HG03558 (cell line): Measurements from ENCODE around the gene ST3GAL5.
"Not testable (repeated sequence)": the region's sequence is repeated elsewhere in the genome, so short reads cannot be mapped to it uniquely, and the experiment has no call there.

Source experiments
- ATAC-seq: cut with Tn5 transposase; IDR thresholded peaks from one replicate; pipeline ENCODE4 v1.9.1; 2021; ENCODE audit warnings: moderate number of reproducible peaks; ENCODE audit not compliant: unreplicated experiment; ENCODE audit errors: extremely low read depth

The ST3GAL5 gene

DNA sequence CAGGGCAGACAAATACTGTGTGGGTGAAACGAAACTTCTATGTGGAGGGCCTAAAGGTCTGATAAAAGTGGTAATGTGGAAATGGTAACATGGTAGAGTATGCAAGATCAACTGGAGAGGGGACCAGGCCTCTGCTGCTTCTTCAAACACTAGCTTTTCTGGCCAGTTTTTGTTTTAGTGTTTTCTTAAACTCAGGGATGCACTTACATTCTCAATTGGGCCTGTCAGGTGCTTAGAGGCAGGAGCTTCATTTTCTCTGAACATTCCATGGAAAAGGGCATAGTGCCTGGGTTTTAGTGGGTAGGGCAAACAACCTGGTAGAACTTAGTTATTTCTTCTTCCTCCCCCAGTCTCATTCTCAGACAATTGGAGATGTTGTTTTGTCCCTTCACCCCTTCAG lies 10.5 kb upstream of the ST3GAL5 start:
- no peak for ATAC-seq

DNA sequence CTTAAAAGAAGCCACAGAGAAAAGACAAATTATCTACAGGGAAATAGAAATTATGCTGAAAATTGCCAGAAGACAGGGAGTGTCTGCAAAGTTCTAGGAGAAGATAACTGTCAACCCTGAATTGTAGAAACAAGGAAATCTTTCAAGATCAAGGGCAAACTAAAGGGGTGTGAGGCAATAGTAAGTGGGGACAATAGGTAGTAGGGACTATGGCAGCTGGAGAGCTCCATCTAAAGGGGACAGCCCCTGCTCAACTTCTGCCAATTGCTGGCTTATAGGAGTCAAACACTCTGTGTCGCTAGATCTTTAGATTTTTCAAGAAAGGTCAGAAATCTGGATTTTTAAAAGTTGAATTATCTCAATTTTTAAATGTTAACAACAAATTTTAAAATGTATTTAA lies 10.1 kb upstream of the ST3GAL5 start:
- ATAC-seq: no peak

DNA sequence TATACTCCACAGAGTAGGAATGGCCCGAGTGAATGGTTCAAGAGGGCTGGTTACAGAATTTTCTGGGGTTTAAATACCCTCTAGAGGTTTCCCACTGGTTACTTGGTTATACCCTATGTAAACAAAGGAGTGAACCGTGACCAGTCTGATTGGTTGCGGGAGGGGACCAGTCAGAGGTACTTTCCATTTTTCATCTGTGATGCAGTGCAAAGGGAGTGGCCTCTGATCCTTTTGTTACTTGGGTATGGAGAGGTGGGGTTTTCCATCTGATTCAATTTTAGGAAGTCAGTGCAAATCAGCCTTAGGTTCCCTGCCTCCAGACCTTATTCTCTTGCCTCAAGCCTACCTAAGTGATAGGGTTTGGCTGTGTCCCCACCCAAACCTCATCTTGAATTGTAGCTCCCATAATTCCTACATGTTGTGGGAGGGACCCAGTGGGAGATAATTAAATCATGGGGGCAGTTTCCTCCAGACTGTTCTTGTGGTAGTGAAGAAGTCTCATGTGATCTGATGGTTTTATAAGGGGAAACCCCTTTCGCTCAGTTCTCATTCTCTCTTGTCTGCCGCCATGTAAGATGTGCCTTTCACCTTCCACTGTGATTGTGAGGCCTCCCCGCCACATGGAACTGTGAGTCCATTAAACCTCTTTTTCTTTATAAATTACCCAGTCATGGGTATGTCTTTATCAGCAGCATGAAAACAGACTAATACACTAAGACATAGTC lies 5.9 kb upstream of the ST3GAL5 start:
- ATAC-seq: not testable (repeated sequence)

DNA sequence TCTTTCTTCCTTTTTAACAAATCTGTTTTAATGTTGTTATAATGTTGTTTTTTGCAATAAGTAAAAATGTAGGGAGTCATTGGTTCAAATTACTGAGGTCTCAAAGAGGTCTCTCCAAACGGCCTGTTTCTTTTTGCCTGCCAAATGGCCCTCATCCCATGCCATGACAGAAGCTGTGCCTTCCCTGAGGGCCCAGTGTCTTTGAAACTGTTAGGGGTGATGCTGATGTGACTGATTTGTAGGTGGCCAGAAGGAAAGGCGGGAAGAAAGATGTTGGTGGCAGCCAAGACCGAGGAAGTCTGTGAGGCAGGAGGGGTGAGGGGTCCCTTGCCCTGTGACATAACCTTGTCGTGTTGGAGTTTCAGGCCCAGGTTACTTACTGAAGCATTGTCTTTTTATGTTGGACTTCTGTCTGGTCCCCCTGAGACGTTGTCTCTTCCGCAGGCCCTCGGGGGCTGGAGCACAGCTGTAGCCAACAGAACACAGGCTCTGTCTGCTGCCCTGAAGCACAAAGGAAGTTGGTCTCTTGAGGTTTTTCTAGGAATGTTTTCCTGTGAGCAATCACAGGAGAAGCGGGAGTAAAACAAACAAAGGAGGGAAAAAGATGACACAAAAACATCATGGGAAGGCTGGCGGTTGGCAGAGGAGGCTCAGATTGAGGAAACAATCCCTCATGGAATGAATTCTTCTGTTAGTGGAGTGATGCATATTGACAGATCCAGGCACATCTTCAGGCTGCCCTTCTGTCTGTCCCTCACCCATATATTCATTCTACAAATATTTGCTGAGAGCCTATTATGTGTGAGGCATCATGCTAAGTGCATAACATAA lies 4.9 kb upstream of the ST3GAL5 start:
- ATAC-seq: no peak

DNA sequence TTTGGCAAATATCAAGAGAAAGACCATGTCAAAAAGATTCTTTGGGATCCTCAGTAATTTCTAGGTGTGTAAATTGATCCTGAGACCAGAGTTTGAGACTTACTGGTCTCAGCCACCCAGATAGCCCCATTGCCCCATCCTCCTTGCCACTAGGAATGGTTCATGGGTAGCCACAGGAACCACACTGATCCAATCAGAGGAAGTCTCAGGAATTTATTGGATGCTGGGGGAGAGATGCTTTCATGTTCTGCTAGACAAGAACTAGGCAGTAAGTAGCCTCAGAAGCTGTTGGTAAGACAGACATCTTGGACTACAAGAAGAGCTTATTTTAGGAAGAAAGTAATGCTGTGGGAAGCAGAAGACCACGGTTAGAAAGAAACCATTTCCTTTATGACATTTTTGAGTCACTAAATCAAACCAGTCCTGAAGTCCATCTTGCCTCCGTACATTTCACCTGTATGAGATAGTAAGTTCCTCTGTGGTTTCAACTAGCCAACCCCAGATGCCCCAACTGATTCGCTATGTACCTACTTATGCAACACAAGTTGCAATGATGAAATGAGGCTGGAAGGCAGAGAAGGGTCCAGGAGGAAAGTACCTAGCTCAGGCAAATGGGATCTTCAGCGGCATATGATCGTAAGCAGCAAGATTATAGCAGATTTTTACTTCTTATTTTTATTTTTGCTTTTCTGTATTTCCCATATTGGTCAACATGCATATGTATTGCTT lies 3.6 kb upstream of the ST3GAL5 start:
- no peak for ATAC-seq

DNA sequence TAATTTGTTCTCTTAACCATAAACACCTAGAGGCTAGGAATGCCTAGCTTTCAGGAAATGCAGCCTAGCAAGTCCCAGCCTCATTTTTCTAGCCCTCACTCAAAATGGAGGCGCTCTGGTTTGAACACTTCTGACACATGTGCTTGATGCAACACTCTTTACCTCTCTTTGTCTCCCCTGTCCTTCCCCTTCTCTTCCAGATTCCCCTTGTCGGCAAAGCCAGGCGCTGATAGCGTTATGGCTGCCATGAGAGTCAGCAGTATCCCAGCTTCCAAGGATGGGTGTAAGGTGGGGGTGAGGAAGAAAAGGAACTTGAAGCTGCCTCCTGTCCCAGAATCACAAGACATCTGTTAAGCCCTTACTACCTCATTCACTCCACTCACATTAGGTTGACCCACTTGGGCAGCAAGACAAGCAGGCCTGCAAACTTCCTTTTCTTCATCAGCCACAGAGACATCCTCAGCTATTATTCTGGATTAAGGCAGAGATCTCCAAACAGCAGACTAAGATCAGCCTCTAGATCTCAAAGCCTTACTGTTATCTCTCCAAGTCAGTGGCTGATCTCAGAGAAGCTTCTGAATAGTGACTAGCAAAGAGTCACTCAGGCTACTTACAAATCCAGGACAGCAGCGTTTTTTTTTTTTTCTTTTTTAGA lies 1.9 kb upstream of the ST3GAL5 start:
- no peak for ATAC-seq

DNA sequence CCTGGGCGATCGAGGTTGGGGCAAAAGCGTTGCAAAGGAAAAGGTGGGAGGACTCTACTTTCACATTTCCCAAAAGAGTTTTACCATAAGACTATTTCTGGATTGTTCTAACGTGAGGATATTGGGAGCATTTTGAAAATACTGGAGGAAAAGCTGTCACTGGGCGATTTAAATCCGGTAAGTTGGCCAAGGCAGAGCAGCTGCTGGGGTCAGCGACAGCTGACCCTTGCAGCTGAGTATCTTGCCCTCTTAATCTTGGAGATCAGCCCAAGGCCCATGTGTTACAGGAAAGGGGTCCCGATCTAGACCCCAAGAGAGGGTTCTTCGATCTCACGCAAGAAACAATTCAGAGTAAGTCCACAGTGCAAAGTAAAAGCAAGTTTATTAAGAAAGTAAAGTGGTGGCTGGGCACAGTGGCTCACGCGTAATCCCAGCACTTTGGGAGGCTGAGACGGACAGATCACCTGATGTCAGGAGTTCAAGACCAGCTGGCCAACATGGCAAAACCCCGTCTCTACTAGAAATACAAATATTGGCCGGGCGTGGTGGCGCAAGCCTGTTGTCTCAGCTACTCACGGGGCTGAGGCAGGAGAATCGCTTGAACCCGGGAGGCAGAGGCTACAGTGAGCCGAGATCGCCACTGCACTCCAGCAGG lies 964 bp upstream of the ST3GAL5 start:
- no peak for ATAC-seq

DNA sequence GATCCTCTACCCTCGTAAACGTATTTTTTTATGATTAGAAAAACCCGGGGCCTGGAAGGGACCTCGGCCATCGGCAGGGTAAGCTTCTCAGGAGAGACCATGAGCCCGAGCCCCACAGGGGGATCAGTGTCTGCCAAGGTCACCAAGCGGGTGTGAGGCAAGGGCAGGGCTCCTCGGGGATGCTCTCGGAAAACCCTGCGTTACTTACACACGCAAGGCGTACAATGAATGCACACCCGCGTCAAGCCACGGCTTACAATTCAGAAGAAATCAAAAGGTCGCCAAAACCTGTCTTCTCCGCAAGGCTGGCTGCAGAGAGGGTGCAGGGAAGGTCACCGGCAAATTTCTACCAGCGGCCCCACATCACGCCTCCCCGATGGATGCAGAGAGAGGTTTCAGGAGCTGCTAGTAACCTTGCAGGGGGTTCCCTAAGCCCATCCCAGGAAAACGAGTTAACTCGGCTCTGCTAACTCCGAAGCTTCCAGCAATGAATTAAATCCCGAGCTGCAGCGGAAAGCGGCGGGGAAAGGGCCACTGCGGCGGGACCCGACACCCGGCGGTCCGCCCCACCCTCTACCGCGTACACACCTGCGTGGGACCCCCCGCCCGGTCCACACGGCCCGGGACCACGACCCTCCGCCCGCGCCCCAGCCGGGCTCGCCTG lies 638 bp downstream of the ST3GAL5 start:
- no peak for ATAC-seq

DNA sequence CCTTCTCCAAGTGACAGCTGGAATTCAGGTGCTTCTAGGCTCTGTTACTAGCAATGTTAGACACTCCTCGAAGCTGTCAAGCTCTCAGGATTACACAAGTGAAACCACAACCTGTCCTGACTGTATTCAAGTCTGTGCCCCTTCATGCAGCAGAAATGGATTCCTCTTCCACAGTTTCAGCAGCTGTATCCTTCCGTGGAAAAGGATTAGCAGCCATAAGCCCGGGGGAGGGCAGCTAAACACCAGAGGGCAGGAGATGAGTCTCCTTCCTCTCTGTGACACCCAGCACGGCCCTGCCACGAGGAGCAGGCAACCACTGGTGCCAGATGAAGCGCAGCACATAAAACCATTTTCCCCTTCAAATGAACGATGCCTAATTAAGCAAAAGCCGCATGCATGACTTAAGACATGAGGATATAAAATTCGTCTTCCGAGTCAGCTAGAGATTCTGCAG lies 1.2 kb downstream of the ST3GAL5 start:
- ATAC-seq: no peak

DNA sequence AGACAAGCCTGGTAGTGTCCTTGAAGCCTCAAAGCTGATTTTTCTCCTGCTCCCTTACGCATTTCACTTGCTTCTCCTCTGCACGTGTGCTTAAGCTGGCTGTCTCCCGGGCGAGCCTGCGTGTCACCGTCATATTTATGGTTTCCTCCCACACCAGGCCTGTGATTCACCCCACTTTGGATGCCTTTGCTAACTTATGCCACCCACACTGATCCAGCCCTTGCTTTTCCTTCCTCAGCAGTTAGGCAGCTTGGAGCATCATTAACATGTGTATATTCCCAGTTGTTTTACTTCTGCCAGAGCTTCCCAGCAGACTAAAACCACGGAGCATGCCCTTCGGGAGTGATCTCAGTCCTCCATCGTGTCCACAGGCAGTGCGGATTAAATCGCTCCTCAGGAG lies 2.2 kb downstream of the ST3GAL5 start:
- no peak for ATAC-seq

DNA sequence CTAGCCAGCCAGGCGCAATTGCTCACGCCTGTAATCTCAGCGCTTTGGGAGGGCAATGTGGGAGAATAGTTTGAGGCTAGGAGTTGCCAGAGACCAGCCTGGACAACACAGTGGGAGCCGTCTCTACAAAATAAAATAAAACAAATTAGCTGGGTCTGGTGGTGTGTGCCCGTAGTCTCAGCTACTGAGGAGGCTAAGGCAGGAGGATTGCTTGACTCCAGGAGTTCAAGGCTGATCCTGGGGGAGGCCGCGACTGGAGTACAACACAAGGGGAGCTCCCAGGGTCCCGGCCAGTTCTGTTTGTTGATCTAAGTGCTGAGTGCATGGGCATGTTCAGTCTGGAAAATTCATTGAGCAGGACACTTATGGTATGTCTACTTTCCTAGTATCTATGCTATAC lies 2.6 kb downstream of the ST3GAL5 start:
- ATAC-seq: no peak

DNA sequence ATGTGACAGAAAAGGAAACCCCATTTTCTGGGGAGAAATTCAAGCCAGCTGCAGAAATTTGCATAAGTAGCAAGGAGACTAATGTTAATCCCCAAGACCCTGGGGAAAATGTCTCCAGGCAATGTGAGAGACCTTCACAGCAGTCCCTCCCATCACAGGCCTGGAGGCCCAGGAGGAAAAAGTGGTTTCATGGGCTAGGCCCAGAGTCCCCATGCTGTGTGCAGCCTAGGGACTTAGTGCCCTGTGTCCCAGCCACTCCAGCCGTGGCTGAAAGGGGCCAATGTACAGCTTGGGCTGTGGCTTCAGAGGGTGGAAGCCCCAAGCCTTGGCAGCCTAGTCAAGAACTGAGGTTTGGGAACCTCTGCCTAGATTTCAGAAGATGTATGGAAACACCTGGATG lies 7.0 kb downstream of the ST3GAL5 start:
- not testable (repeated sequence) for ATAC-seq

DNA sequence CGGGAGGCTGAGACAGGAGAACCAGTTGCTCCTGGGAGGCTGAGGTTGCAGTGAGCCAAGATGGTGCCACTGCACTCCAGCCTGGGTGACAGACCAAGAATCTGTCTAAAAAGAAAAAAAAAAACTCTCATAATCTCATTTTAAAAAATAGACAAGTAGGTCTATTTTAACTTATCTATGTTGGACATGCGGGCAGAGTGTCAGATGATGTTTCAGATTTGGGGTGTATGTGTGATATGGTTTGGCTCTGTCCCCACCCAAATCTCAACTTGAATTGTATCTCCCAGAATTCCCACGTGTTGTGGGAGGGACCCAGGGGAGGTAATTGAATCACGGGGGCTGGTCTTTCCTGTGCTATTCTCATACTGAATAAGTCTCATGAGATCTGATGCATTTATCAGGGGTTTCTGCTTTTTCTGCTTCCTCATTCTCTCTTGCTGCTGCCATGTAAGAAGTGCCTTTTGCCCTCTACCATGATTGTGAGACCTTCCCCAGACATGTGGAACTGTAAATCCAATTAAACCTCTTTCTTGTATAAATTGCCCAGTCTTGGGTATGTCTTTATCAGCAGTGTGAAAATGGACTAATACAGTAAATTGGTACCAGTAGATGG lies 8.0 kb downstream of the ST3GAL5 start:
- not testable (repeated sequence) for ATAC-seq

DNA sequence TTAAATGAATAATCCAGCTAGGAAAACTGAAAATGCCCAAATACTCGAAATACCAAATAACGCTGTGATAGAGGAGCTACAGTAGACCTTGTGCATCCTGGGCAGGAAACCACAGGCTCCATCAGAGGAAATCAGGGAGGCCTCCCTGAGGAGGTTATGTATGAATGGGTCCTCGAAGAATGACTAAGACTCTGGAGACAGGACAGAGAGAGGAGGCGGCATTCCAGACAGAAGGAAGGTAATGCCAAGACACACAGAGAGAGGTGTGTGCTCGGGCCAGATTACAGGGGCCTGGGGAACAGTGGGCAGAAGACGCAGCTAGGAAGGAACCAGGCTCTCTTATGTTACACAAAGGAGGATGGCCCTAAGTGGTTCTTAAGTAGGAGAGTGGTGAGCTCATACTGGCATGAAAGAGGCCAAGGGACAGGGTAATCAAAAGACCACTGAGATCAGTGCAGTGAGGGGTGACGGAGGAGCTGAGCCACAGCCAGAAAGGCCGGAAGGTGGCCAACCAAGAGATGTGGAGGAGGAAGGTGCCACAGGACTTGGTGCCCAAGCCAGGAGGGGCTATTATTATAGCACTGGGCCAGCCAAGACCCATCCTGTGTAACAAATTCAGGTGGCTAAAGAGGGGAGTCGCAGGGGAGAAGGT lies 9.9 kb downstream of the ST3GAL5 start:
- no peak for ATAC-seq

DNA sequence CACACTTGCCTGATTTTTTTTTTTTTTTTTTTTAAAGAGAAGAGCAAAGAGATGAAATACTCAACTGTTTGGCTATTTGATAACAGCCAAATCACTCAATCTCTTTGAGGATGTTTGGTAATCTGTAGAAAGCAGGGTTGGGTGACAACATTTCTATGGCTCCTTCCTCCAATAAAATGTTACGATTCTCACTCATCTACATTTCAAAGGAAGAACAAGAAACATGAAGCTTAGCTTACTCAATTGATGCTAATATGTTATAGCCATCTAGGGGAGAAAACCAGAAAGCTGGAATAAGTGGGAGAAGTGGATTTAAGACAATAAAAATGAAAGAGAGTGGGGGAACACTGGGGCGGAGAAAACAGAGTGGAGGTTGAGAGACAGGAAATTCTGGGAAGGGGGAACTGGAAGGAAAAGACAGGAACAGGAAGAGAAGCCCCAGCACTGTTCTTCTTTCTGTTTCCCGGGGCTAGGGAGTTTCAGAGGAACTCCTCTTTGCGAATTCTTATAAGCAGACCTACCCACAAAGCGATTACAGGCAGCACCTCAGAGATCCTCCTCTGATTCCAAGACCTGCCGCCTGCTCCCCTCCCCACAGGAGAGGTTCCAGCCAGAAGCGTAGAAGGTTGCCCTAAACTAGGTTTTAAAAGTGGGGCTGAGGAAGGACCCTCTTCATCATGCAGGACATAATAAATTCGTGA lies 13.3 kb downstream of the ST3GAL5 start:
- ATAC-seq: no peak

DNA sequence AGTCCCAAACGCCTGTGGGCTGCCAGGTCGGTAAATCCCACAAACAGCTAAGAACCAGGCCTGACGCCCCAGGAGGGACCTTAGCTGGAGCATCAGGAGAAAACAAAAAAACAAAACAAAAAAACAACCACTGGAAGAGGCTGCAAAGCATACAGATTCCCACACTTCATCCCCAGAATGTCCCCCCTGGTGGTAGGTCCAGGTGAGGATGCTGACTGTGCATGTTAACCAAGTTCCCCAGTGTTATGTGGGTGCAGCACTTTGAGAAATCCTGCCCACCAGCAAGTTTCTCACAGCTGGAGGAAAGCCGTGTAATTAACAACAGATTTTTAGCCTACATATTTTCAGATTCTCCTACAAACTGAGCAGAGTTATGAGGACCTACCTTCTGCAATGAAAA lies 15.1 kb downstream of the ST3GAL5 start:
- ATAC-seq: no peak

DNA sequence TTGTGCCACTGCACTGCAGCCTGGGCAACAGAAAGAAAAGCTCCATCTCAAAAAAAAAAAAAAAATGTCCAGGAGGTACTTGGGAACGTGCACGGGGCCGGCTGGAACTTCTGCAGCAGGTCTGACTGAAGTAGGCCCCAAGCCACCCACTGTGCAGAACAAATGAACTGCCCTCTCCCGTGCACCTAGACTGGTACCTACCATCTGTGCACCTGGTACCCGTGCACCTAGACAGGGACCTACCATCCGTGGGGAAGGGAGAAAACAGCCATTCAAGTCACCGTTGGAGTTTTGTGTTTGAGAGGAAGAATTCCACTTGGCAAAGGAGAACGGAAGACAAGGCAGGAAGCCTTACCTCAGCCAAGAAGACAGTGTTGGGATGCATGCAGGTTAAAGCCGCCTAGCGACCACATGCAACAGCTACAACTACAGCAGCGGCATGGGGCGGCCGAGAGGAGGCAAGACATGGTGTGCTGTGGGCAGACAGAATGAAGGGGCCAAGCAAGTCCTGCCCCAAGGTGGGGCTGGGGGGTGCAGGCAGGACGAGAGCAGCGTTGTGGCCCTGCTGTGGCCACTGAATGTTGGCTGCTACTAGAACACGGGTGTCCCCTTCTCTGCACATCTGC lies 16.1 kb downstream of the ST3GAL5 start:
- no peak for ATAC-seq
